SU-DHL-6 (cell line): ENCODE data around the gene EEF1AKMT4.

Experiments used
- H2AFZ ChIP-seq: fragments of 200-600 bp; sonication (generic); 2 replicates; pipeline ENCODE4 v1.6.1; 2014; ENCODE audit warnings: low read depth, mild to moderate bottlenecking, moderate library complexity, mixed read lengths, antibody characterized with exemption, low read length; ENCODE audit not compliant: severe bottlenecking
- H3F3A ChIP-seq: fragments of 200-600 bp; shearing (Covaris generic); 2 replicates; pipeline ENCODE4 v1.6.0; 2016; ENCODE audit warnings: antibody characterized with exemption, mild to moderate bottlenecking; ENCODE audit not compliant: insufficient read depth
- H3K27ac ChIP-seq: fragments of 200-600 bp; sonication (generic); 2 replicates; pipeline ENCODE4 v1.5.1; 2016; ENCODE audit warnings: low read depth, mild to moderate bottlenecking, low read length, moderate library complexity, mixed read lengths
- H3K27me3 ChIP-seq: fragments of 200-600 bp; sonication (generic), shearing (Covaris generic); 2 replicates; pipeline ENCODE4 v1.6.0; 2014; ENCODE audit warnings: mild to moderate bottlenecking, low read length
- H3K36me3 ChIP-seq: fragments of 200-600 bp; sonication (generic); 2 replicates; pipeline ENCODE4 v1.6.1; 2014; ENCODE audit warnings: mild to moderate bottlenecking, low read length, mixed read lengths
- H3K4me2 ChIP-seq: fragments of 300-600, 200-600 bp; shearing (Covaris generic), sonication (generic); 2 replicates; pipeline ENCODE4 v1.6.0; 2014; ENCODE audit warnings: low read length, low read depth, mild to moderate bottlenecking; ENCODE audit not compliant: poor library complexity, severe bottlenecking
- H3K4me3 ChIP-seq: fragments of 200-600 bp; sonication (generic); 2 replicates; pipeline ENCODE4 v1.5.1; 2014; ENCODE audit warnings: antibody characterized with exemption, low read length, mild to moderate bottlenecking, mixed read lengths; ENCODE audit not compliant: insufficient read depth, poor library complexity, severe bottlenecking
- H3K79me2 ChIP-seq: fragments of 200-600 bp; sonication (generic); 2 replicates; pipeline ENCODE4 v1.6.1; 2014; ENCODE audit warnings: mild to moderate bottlenecking, low read length, moderate library complexity; ENCODE audit not compliant: insufficient read depth
- H3K9ac ChIP-seq: fragments of 200-600 bp; sonication (generic); 2 replicates; pipeline ENCODE4 v1.7.0; 2014; ENCODE audit warnings: mild to moderate bottlenecking, low read length
- H3K9me2 ChIP-seq: fragments of 200-600 bp; sonication (generic); replicated peaks from 2 replicates; pipeline ENCODE4 v1.6.1; 2014; ENCODE audit warnings: low read length; ENCODE audit not compliant: insufficient read depth
- H3K9me3 ChIP-seq: fragments of 200-600 bp; sonication (generic); 2 replicates; pipeline ENCODE4 v1.6.1; 2014; ENCODE audit warnings: low read length, mixed read lengths; ENCODE audit not compliant: insufficient read depth
- H4K20me1 ChIP-seq: fragments of 200-600 bp; sonication (generic); 2 replicates; pipeline ENCODE4 v1.6.1; 2014; ENCODE audit warnings: low read depth, mild to moderate bottlenecking, antibody characterized with exemption, low read length, moderate library complexity, mixed read lengths
- EZH2phosphoT487 ChIP-seq: fragments of 200-600 bp; sonication (generic), shearing (Covaris generic); conservative IDR thresholded peaks from 2 replicates; pipeline ENCODE4 v1.6.1; 2018; ENCODE audit warnings: mild to moderate bottlenecking, antibody characterized with exemption, low read length, moderate library complexity, mixed read lengths
- TF ChIP-seq, protein P1 (sequence below): fragments of 200-600 bp; sonication (generic); IDR thresholded peaks from one replicate; pipeline ENCODE4 v1.5.1; 2017; ENCODE audit warnings: antibody characterized with exemption, mild to moderate bottlenecking, low read length, moderate library complexity; ENCODE audit not compliant: insufficient read depth, poor library complexity, severe bottlenecking

Gene EEF1AKMT4

DNA sequence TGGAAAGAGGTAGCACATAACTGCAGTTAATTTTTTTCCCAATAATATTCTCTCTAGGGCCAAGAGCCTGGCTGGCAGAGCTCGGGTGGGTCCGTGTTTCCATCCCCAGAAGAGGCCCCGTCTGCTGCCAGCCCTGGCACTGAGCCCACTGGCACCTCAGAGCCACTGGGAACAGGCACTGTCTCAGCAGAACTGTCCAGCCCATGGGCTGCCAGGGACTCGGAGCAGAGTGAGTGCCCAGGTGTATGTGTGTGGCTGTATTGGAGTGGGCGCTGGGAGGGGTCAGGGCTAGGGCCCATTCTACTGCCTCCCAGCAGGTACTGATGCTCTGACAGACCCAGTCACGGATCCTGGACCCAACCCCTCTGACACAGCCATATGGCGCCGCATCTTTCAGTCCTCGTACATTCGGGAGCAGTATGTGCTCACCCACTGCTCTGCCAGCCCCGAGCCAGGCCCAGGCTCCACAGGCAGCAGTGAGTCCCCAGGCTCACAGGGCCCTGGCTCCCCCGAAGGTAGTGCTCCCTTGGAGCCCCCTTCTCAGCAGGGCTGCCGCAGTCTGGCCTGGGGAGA lies 11.1 kb upstream of the EEF1AKMT4 start:
- no peaks in the 10 kb centered on the region for H4K20me1 ChIP-seq
- no peak overlapping the region for H3K9ac ChIP-seq
- no peaks in the 10 kb centered on the region for H3K79me2 ChIP-seq
- H3K4me2 ChIP-seq, result no peak overlapping the region
- TF ChIP-seq, protein P1, sequence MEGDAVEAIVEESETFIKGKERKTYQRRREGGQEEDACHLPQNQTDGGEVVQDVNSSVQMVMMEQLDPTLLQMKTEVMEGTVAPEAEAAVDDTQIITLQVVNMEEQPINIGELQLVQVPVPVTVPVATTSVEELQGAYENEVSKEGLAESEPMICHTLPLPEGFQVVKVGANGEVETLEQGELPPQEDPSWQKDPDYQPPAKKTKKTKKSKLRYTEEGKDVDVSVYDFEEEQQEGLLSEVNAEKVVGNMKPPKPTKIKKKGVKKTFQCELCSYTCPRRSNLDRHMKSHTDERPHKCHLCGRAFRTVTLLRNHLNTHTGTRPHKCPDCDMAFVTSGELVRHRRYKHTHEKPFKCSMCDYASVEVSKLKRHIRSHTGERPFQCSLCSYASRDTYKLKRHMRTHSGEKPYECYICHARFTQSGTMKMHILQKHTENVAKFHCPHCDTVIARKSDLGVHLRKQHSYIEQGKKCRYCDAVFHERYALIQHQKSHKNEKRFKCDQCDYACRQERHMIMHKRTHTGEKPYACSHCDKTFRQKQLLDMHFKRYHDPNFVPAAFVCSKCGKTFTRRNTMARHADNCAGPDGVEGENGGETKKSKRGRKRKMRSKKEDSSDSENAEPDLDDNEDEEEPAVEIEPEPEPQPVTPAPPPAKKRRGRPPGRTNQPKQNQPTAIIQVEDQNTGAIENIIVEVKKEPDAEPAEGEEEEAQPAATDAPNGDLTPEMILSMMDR, result no peak
- no peak for TF ChIP-seq EZH2phosphoT487
- no peaks in the 10 kb centered on the region for H3K27me3 ChIP-seq
- H3K9me3 ChIP-seq, result no peaks in the 10 kb centered on the region
- H2AFZ ChIP-seq, result no peak overlapping the region
- no peaks in the 10 kb centered on the region for H3K9me2 ChIP-seq
- H3F3A ChIP-seq, result peaks cover 6% of the 10 kb centered on the region; the same call in 1 of the 2 replicates
- H3K4me3 ChIP-seq, result no peak overlapping the region
- no peak overlapping the region for H3K27ac ChIP-seq
- no peaks in the 10 kb centered on the region for H3K36me3 ChIP-seq

DNA sequence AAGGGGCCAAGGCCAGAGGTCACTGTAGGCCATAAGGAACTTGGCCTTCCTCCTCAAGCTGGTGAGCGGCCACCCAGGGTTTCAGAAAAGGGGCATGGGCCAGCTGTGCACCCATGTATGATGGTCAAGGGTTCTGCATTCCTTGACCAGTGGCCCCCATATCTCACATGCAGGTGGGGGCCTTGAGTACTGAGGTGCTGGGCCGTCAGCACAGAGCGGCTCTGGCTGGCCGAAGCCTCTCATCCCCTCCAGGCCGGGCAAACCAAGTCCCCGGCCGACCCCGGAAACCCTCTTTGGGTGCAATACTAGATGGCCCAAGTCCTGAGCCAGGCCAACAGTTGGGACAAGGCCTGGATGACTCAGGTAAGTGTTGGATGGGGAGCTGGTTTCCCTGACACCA lies 10.3 kb upstream of the EEF1AKMT4 start:
- Histone ChIP-seq H3K4me2 (no peak overlapping the region), H3F3A (peaks cover 6% of the 10 kb centered on the region; the same call in 1 of the 2 replicates), H3K9ac (no peak overlapping the region), H2AFZ (no peak overlapping the region), H3K36me3 (no peaks in the 10 kb centered on the region), H3K27me3 (no peaks in the 10 kb centered on the region), H4K20me1 (no peaks in the 10 kb centered on the region), H3K9me3 (no peaks in the 10 kb centered on the region), H3K27ac (no peak overlapping the region), H3K4me3 (no peak overlapping the region), H3K79me2 (no peaks in the 10 kb centered on the region), H3K9me2 (no peaks in the 10 kb centered on the region)
- TF ChIP-seq, protein P1, result no peak
- TF ChIP-seq EZH2phosphoT487, result no peak

DNA sequence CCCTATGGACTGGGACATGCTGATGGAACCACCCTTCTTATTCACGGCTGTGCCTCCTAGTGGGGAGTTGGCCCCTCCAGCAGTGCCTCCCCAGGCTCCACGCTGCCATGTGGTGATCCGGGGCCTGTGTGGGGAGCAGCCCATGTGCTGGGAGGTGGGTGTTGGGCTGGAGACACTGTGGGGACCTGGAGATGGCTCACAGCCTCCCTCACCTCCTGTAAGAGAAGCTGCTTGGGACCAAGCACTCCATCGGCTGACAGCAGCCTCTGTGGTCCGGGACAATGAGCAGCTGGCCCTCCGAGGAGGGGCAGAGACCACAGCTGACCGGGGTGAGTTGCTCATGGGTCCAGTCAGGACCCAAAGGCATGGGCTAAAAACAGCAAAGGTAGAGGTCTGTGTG lies 9.8 kb upstream of the EEF1AKMT4 start:
- Histone ChIP-seq H3K27me3 (no peaks in the 10 kb centered on the region), H2AFZ (no peak overlapping the region), H3K27ac (no peak overlapping the region), H3K4me2 (no peak overlapping the region), H3K9me2 (no peaks in the 10 kb centered on the region), H3F3A (peaks cover 6% of the 10 kb centered on the region; the same call in 1 of the 2 replicates), H3K9ac (no peak overlapping the region), H3K36me3 (no peaks in the 10 kb centered on the region), H3K9me3 (no peaks in the 10 kb centered on the region), H4K20me1 (no peaks in the 10 kb centered on the region), H3K79me2 (no peaks in the 10 kb centered on the region), H3K4me3 (no peak overlapping the region)
- no peak for TF ChIP-seq EZH2phosphoT487
- TF ChIP-seq, protein P1, result no peak
